ENCODE results near the gene INO80. TPM values are rescaled to one million over a fixed set of nuclear protein-coding genes. Genes with fewer than 3 reads are reported as not detected.
"Not testable (repeated sequence)": the region's sequence is repeated elsewhere in the genome, so short reads cannot be mapped to it uniquely, and the experiment has no call there.

The INO80 gene
- total and polyA plus RNA-seq, 2 donors, result 7.6 to 12.9 TPM

- Histone ChIP-seq H3K9me3 (ENCODE audit: control insufficient read depth in 2 of 2, insufficient read depth in 1 of 2, low read length in 1 of 2) (no peaks in the 10 kb centered on the region), H3K27me3 (ENCODE audit: control insufficient read depth in 2 of 2, insufficient read depth in 1 of 2, low read length in 1 of 2) (no peaks in the 10 kb centered on the region), H3K4me3 (ENCODE audit: low read length in 2 of 2) (no peak overlapping the region), H3K36me3 (ENCODE audit: control insufficient read depth in 2 of 2, insufficient read depth in 2 of 2, low read length in 1 of 2) (peaks cover 9 to 13% of the 10 kb centered on the region in 2 donors), H3K27ac (ENCODE audit: low read depth in 1 of 2, low read length in 1 of 2) (no peak overlapping the region), H3K4me1 (ENCODE audit: control insufficient read depth in 2 of 2, insufficient read depth in 2 of 2, low read length in 2 of 2) (no peaks in the 10 kb centered on the region)
- WGBS, result 92% methylated on average over 2 of the region's 2 CpGs
- no peak for DNase-seq (ENCODE audit: low read depth in 6 of 9, low spot score in 9 of 9)
Observed at GRCh38 chr15:41104234-41104633, 11.8 kb downstream of the INO80 start.

GRCh38 chr15:41102854-41103253 is 13.2 kb downstream of the INO80 start:
- Histone ChIP-seq H3K27me3 (ENCODE audit: control insufficient read depth in 2 of 2, insufficient read depth in 1 of 2, low read length in 1 of 2) (no peaks in the 10 kb centered on the region), H3K9me3 (ENCODE audit: control insufficient read depth in 2 of 2, insufficient read depth in 1 of 2, low read length in 1 of 2) (no peaks in the 10 kb centered on the region), H3K36me3 (ENCODE audit: control insufficient read depth in 2 of 2, insufficient read depth in 2 of 2, low read length in 1 of 2) (peaks cover 4 to 8% of the 10 kb centered on the region in 2 donors), H3K4me1 (ENCODE audit: control insufficient read depth in 2 of 2, insufficient read depth in 2 of 2, low read length in 2 of 2) (no peaks in the 10 kb centered on the region), H3K27ac (ENCODE audit: low read depth in 1 of 2, low read length in 1 of 2) (no peak overlapping the region), H3K4me3 (ENCODE audit: low read length in 2 of 2) (no peak overlapping the region)
- no peak for DNase-seq (ENCODE audit: low read depth in 6 of 9, low spot score in 9 of 9)
- WGBS, result 98% methylated on average over 2 of the region's 2 CpGs

- H3K9me3 ChIP-seq (ENCODE audit: control insufficient read depth in 2 of 2, insufficient read depth in 1 of 2, low read length in 1 of 2), result no peaks in the 10 kb centered on the region
- DNase-seq (ENCODE audit: low read depth in 6 of 9, low spot score in 9 of 9), result no peak
- 99% methylated on average over 6 of the region's 6 CpGs for WGBS
- H3K4me1 ChIP-seq (ENCODE audit: control insufficient read depth in 2 of 2, insufficient read depth in 2 of 2, low read length in 2 of 2), result no peaks in the 10 kb centered on the region
- no peaks in the 10 kb centered on the region for H3K27me3 ChIP-seq (ENCODE audit: control insufficient read depth in 2 of 2, insufficient read depth in 1 of 2, low read length in 1 of 2)
- peaks cover 23 to 50% of the 10 kb centered on the region in 2 donors for H3K36me3 ChIP-seq (ENCODE audit: control insufficient read depth in 2 of 2, insufficient read depth in 2 of 2, low read length in 1 of 2)
- no peak overlapping the region for H3K27ac ChIP-seq (ENCODE audit: low read depth in 1 of 2, low read length in 1 of 2)
- no peak overlapping the region for H3K4me3 ChIP-seq (ENCODE audit: low read length in 2 of 2)
Observed at GRCh38 chr15:41096178-41096577, 19.9 kb downstream of the INO80 start.

- DNase-seq (ENCODE audit: low read depth in 6 of 9, low spot score in 9 of 9), result no peak
- H3K36me3 ChIP-seq (ENCODE audit: control insufficient read depth in 2 of 2, insufficient read depth in 2 of 2, low read length in 1 of 2), result peaks cover 36 to 74% of the 10 kb centered on the region in 2 donors
- no peaks in the 10 kb centered on the region for H3K4me1 ChIP-seq (ENCODE audit: control insufficient read depth in 2 of 2, insufficient read depth in 2 of 2, low read length in 2 of 2)
- H3K4me3 ChIP-seq (ENCODE audit: low read length in 2 of 2), result no peak overlapping the region
- WGBS, result 97% methylated on average over 3 of the region's 3 CpGs
- no peak overlapping the region for H3K27ac ChIP-seq (ENCODE audit: low read depth in 1 of 2, low read length in 1 of 2)
- no peaks in the 10 kb centered on the region for H3K9me3 ChIP-seq (ENCODE audit: control insufficient read depth in 2 of 2, insufficient read depth in 1 of 2, low read length in 1 of 2)
- no peaks in the 10 kb centered on the region for H3K27me3 ChIP-seq (ENCODE audit: control insufficient read depth in 2 of 2, insufficient read depth in 1 of 2, low read length in 1 of 2)
Observed at GRCh38 chr15:41085029-41085428, 31.1 kb downstream of the INO80 start.

GRCh38 chr15:41080144-41080543 is 35.9 kb downstream of the INO80 start:
- Histone ChIP-seq H3K36me3 (ENCODE audit: control insufficient read depth in 2 of 2, insufficient read depth in 2 of 2, low read length in 1 of 2) (peaks cover 49 to 84% of the 10 kb centered on the region in 2 donors), H3K27ac (ENCODE audit: low read depth in 1 of 2, low read length in 1 of 2) (no peak overlapping the region), H3K4me1 (ENCODE audit: control insufficient read depth in 2 of 2, insufficient read depth in 2 of 2, low read length in 2 of 2) (no peaks in the 10 kb centered on the region), H3K4me3 (ENCODE audit: low read length in 2 of 2) (no peak overlapping the region), H3K9me3 (ENCODE audit: control insufficient read depth in 2 of 2, insufficient read depth in 1 of 2, low read length in 1 of 2) (no peaks in the 10 kb centered on the region), H3K27me3 (ENCODE audit: control insufficient read depth in 2 of 2, insufficient read depth in 1 of 2, low read length in 1 of 2) (no peaks in the 10 kb centered on the region)
- DNase-seq (ENCODE audit: low read depth in 6 of 9, low spot score in 9 of 9), result no peak
- WGBS, result 96% methylated on average over 1 of the region's 1 CpG

- Histone ChIP-seq H3K9me3 (ENCODE audit: control insufficient read depth in 2 of 2, insufficient read depth in 1 of 2, low read length in 1 of 2) (no peaks in the 10 kb centered on the region), H3K4me3 (ENCODE audit: low read length in 2 of 2) (no peak overlapping the region), H3K27ac (ENCODE audit: low read depth in 1 of 2, low read length in 1 of 2) (no peak overlapping the region), H3K36me3 (ENCODE audit: control insufficient read depth in 2 of 2, insufficient read depth in 2 of 2, low read length in 1 of 2) (peaks cover 47 to 79% of the 10 kb centered on the region in 2 donors), H3K27me3 (ENCODE audit: control insufficient read depth in 2 of 2, insufficient read depth in 1 of 2, low read length in 1 of 2) (no peaks in the 10 kb centered on the region), H3K4me1 (ENCODE audit: control insufficient read depth in 2 of 2, insufficient read depth in 2 of 2, low read length in 2 of 2) (no peaks in the 10 kb centered on the region)
- 88% methylated on average over 8 of the region's 8 CpGs for WGBS
- DNase-seq (ENCODE audit: low read depth in 6 of 9, low spot score in 9 of 9), result no peak
Observed at GRCh38 chr15:41079717-41080116, 36.4 kb downstream of the INO80 start.

- not testable (repeated sequence) for H3K4me3 ChIP-seq (ENCODE audit: low read length in 2 of 2); H3K9me3 ChIP-seq (ENCODE audit: control insufficient read depth in 2 of 2, insufficient read depth in 1 of 2, low read length in 1 of 2); H3K27ac ChIP-seq (ENCODE audit: low read depth in 1 of 2, low read length in 1 of 2); H3K4me1 ChIP-seq (ENCODE audit: control insufficient read depth in 2 of 2, insufficient read depth in 2 of 2, low read length in 2 of 2); H3K27me3 ChIP-seq (ENCODE audit: control insufficient read depth in 2 of 2, insufficient read depth in 1 of 2, low read length in 1 of 2); DNase-seq (ENCODE audit: low read depth in 6 of 9, low spot score in 9 of 9)
- 99% methylated on average over 5 of the region's 5 CpGs for WGBS
- peaks cover 40 to 80% of the 10 kb centered on the region in 2 donors for H3K36me3 ChIP-seq (ENCODE audit: control insufficient read depth in 2 of 2, insufficient read depth in 2 of 2, low read length in 1 of 2)
Observed at GRCh38 chr15:41078879-41079278, 37.2 kb downstream of the INO80 start.

- H3K36me3 ChIP-seq (ENCODE audit: control insufficient read depth in 2 of 2, insufficient read depth in 2 of 2, low read length in 1 of 2), result peaks cover 39 to 80% of the 10 kb centered on the region in 2 donors
- H3K27me3 ChIP-seq (ENCODE audit: control insufficient read depth in 2 of 2, insufficient read depth in 1 of 2, low read length in 1 of 2), result no peaks in the 10 kb centered on the region
- 98% methylated on average over 7 of the region's 7 CpGs for WGBS
- H3K4me1 ChIP-seq (ENCODE audit: control insufficient read depth in 2 of 2, insufficient read depth in 2 of 2, low read length in 2 of 2), result no peaks in the 10 kb centered on the region
- H3K27ac ChIP-seq (ENCODE audit: low read depth in 1 of 2, low read length in 1 of 2), result no peak overlapping the region
- no peak for DNase-seq (ENCODE audit: low read depth in 6 of 9, low spot score in 9 of 9)
- H3K9me3 ChIP-seq (ENCODE audit: control insufficient read depth in 2 of 2, insufficient read depth in 1 of 2, low read length in 1 of 2), result no peaks in the 10 kb centered on the region
- no peak overlapping the region for H3K4me3 ChIP-seq (ENCODE audit: low read length in 2 of 2)
Observed at GRCh38 chr15:41078125-41078524, 38.0 kb downstream of the INO80 start.

GRCh38 chr15:41073028-41073427 is 43.1 kb downstream of the INO80 start:
- WGBS, result 97% methylated on average over 3 of the region's 3 CpGs
- no peaks in the 10 kb centered on the region for H3K4me1 ChIP-seq (ENCODE audit: control insufficient read depth in 2 of 2, insufficient read depth in 2 of 2, low read length in 2 of 2)
- H3K36me3 ChIP-seq (ENCODE audit: control insufficient read depth in 2 of 2, insufficient read depth in 2 of 2, low read length in 1 of 2), result peaks cover 25 to 75% of the 10 kb centered on the region in 2 donors
- H3K27ac ChIP-seq (ENCODE audit: low read depth in 1 of 2, low read length in 1 of 2), result no peak overlapping the region
- no peaks in the 10 kb centered on the region for H3K9me3 ChIP-seq (ENCODE audit: control insufficient read depth in 2 of 2, insufficient read depth in 1 of 2, low read length in 1 of 2)
- no peak for DNase-seq (ENCODE audit: low read depth in 6 of 9, low spot score in 9 of 9)
- H3K27me3 ChIP-seq (ENCODE audit: control insufficient read depth in 2 of 2, insufficient read depth in 1 of 2, low read length in 1 of 2), result no peaks in the 10 kb centered on the region
- H3K4me3 ChIP-seq (ENCODE audit: low read length in 2 of 2), result no peak overlapping the region

- Histone ChIP-seq H3K9me3 (ENCODE audit: control insufficient read depth in 2 of 2, insufficient read depth in 1 of 2, low read length in 1 of 2) (no peaks in the 10 kb centered on the region), H3K27me3 (ENCODE audit: control insufficient read depth in 2 of 2, insufficient read depth in 1 of 2, low read length in 1 of 2) (no peaks in the 10 kb centered on the region), H3K27ac (ENCODE audit: low read depth in 1 of 2, low read length in 1 of 2) (no peak overlapping the region), H3K36me3 (ENCODE audit: control insufficient read depth in 2 of 2, insufficient read depth in 2 of 2, low read length in 1 of 2) (peaks cover 27 to 71% of the 10 kb centered on the region in 2 donors), H3K4me3 (ENCODE audit: low read length in 2 of 2) (no peak overlapping the region), H3K4me1 (ENCODE audit: control insufficient read depth in 2 of 2, insufficient read depth in 2 of 2, low read length in 2 of 2) (no peaks in the 10 kb centered on the region)
- no peak for DNase-seq (ENCODE audit: low read depth in 6 of 9, low spot score in 9 of 9)
- 99% methylated on average over 3 of the region's 3 CpGs for WGBS
Observed at GRCh38 chr15:41072013-41072412, 44.1 kb downstream of the INO80 start.
